Astrocyte (in vitro differentiated cells and primary cell): ENCODE data around the gene ZNF276. TPM values are rescaled to one million over a fixed set of nuclear protein-coding genes. Genes with fewer than 3 reads are reported as not detected.
"Not testable (repeated sequence)": the region's sequence is repeated elsewhere in the genome, so short reads cannot be mapped to it uniquely, and the experiment has no call there.

ENCODE experiments used
- DNase-seq: peaks from one replicate; pipeline ENCODE4 v3.0.0-alpha.2; 2010; ENCODE audit warnings: low read depth
- FAIRE-seq: peaks from 2 replicates; lab custom pipeline; 2011; peaks lifted over from hg19 to GRCh38; lab: Jason Lieb, UNC
- H2AFZ ChIP-seq: 2 replicates; pipeline ENCODE4 v1.6.0; 2012; ENCODE audit warnings: low read depth, low read length, inconsistent platforms
- H3K27ac ChIP-seq: 2 replicates; pipeline ENCODE4 v1.5.1; 2011; ENCODE audit warnings: low read depth, low read length, inconsistent platforms
- H3K27me3 ChIP-seq: 2 replicates; pipeline ENCODE4 v1.6.0; 2011; ENCODE audit warnings: low read length, inconsistent platforms; ENCODE audit not compliant: insufficient read depth
- H3K36me3 ChIP-seq: 2 replicates; pipeline ENCODE4 v1.5.1; 2011; ENCODE audit warnings: low read length, inconsistent platforms; ENCODE audit not compliant: insufficient read depth
- H3K4me1 ChIP-seq: 2 replicates; pipeline ENCODE4 v1.5.1; 2011; ENCODE audit warnings: low read length, inconsistent platforms; ENCODE audit not compliant: insufficient read depth
- H3K4me2 ChIP-seq: 2 replicates; pipeline ENCODE4 v1.6.0; 2012; ENCODE audit warnings: low read length, inconsistent platforms
- H3K4me3 ChIP-seq: 2 replicates; pipeline ENCODE4 v1.5.1; 2011; ENCODE audit warnings: low read depth, mild to moderate bottlenecking, low read length, inconsistent platforms; ENCODE audit not compliant: insufficient read depth
- H3K79me2 ChIP-seq: 2 replicates; pipeline ENCODE4 v1.6.0; 2012; ENCODE audit warnings: mild to moderate bottlenecking, low read length, inconsistent platforms; ENCODE audit not compliant: insufficient read depth
- H3K9ac ChIP-seq: 2 replicates; pipeline ENCODE4 v1.6.0; 2012; ENCODE audit warnings: mild to moderate bottlenecking, low read length, inconsistent platforms
- H3K9me3 ChIP-seq: 2 replicates; pipeline ENCODE4 v1.5.1; 2012; ENCODE audit warnings: low read depth, mild to moderate bottlenecking, low read length, inconsistent platforms; ENCODE audit not compliant: insufficient read depth
- H4K20me1 ChIP-seq: 2 replicates; pipeline ENCODE4 v1.6.0; 2012; ENCODE audit warnings: low read length, inconsistent platforms; ENCODE audit not compliant: insufficient read depth
- H3K27ac Mint-ChIP-seq: one replicate; pipeline ENCODE4 v1.8.0; 2021; ENCODE audit warnings: mild to moderate bottlenecking, mixed read lengths; ENCODE audit not compliant: unreplicated experiment
- H3K27me3 Mint-ChIP-seq: one replicate; pipeline ENCODE4 v1.8.0; 2021; ENCODE audit warnings: low read depth, mixed read lengths; ENCODE audit not compliant: unreplicated experiment
- H3K36me3 Mint-ChIP-seq: one replicate; pipeline ENCODE4 v1.8.0; 2021; ENCODE audit warnings: low read depth, mixed read lengths; ENCODE audit not compliant: unreplicated experiment
- H3K4me1 Mint-ChIP-seq: one replicate; pipeline ENCODE4 v1.8.0; 2021; ENCODE audit warnings: low read depth, mixed read lengths; ENCODE audit not compliant: unreplicated experiment
- H3K4me3 Mint-ChIP-seq: one replicate; pipeline ENCODE4 v1.8.0; 2021; ENCODE audit warnings: mild to moderate bottlenecking, moderate library complexity, mixed read lengths; ENCODE audit not compliant: unreplicated experiment
- H3K9me3 Mint-ChIP-seq: one replicate; pipeline ENCODE4 v1.8.0; 2021; ENCODE audit warnings: mild to moderate bottlenecking, mixed read lengths; ENCODE audit not compliant: unreplicated experiment
- EZH2 ChIP-seq: IDR thresholded peaks from 2 replicates; pipeline ENCODE4 v1.6.1; 2012; ENCODE audit warnings: mild to moderate bottlenecking, low read length, inconsistent platforms; ENCODE audit not compliant: insufficient read depth
- total RNA-seq: library from RNA; stranded (reverse); gene quantifications from 2 replicates; pipeline ENCODE4 v1.2.1, GENCODE V29; 2021
- TF ChIP-seq, protein P1 (sequence below): IDR thresholded peaks from 2 replicates; pipeline ENCODE4 v1.5.1; 2011; ENCODE audit warnings: low read depth, mild to moderate bottlenecking, inconsistent platforms, low read length, moderate library complexity; ENCODE audit not compliant: insufficient read depth

Gene ZNF276
- total RNA-seq, 1 donor from 2014 or later = 21.6 TPM

DNA sequence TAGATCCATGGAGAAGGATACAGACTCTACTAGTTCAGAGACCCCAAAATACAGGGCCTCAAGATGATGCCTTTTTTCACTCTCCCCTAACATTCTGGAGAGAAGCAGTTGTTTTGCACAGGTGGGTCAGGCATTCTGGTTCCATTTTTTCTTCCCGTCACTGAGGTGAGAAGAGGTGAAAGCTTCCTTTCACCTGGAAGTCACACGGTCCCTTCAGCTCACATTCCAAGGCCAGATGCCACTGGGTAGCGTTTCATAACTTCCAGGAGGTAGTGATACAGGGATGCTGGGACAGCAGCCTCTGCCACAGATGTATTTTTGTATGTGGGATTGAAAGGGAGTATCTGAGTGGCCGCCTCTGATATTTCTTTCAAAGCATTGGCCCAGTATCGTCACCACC is 32.9 kb upstream of the ZNF276 start:
- H3K4me3 Mint-ChIP-seq = peak overlapping the region; percentile 64
- no peak overlapping the region for H3K4me3 ChIP-seq
- no peak overlapping the region for H3K9ac ChIP-seq
- peak overlapping the region; percentile 41 for H3K27ac Mint-ChIP-seq
- H2AFZ ChIP-seq = no peak overlapping the region
- TF ChIP-seq, protein P1, sequence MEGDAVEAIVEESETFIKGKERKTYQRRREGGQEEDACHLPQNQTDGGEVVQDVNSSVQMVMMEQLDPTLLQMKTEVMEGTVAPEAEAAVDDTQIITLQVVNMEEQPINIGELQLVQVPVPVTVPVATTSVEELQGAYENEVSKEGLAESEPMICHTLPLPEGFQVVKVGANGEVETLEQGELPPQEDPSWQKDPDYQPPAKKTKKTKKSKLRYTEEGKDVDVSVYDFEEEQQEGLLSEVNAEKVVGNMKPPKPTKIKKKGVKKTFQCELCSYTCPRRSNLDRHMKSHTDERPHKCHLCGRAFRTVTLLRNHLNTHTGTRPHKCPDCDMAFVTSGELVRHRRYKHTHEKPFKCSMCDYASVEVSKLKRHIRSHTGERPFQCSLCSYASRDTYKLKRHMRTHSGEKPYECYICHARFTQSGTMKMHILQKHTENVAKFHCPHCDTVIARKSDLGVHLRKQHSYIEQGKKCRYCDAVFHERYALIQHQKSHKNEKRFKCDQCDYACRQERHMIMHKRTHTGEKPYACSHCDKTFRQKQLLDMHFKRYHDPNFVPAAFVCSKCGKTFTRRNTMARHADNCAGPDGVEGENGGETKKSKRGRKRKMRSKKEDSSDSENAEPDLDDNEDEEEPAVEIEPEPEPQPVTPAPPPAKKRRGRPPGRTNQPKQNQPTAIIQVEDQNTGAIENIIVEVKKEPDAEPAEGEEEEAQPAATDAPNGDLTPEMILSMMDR = no peak
- TF ChIP-seq EZH2 = no peak
- peaks cover 25% of the 10 kb centered on the region for H3K79me2 ChIP-seq
- peaks cover 8% of the 10 kb centered on the region for H3K36me3 ChIP-seq
- no peak overlapping the region for H3K27ac ChIP-seq
- H3K27me3 ChIP-seq = no peaks in the 10 kb centered on the region
- peaks cover 14% of the 10 kb centered on the region for H4K20me1 ChIP-seq
- FAIRE-seq (no peak), DNase-seq (no peak)
- H3K9me3 ChIP-seq = peaks cover 3% of the 10 kb centered on the region
- peaks cover 10% of the 10 kb centered on the region for H3K4me1 ChIP-seq
- no peak overlapping the region for H3K4me2 ChIP-seq
- peaks cover 15% of the 10 kb centered on the region for H3K9me3 Mint-ChIP-seq
- peaks cover 4% of the 10 kb centered on the region for H3K4me1 Mint-ChIP-seq
- H3K27me3 Mint-ChIP-seq = no peaks in the 10 kb centered on the region
- peaks cover 20% of the 10 kb centered on the region for H3K36me3 Mint-ChIP-seq

DNA sequence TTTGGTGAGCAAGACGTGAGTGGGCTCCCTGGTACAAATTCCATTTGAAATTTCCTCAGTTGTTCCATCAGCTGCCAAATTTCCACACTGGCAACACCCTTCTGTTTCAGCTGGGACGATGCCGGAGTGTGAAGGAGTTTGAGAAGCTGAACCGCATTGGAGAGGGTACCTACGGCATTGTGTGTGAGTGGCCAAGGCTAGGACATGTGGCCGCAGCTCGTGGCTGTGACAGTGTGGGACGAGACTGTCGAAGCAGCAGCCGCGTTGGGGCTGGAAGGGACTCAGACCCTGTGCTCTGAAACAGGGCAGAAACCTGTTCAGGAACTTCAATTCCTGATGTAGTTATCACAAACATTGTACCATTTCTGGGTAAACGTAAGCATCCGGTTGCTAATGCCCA is 32.2 kb upstream of the ZNF276 start:
- Mint-ChIP-seq H3K9me3 (peaks cover 12% of the 10 kb centered on the region), H3K4me1 (peaks cover 4% of the 10 kb centered on the region), H3K27me3 (no peaks in the 10 kb centered on the region), H3K36me3 (peaks cover 23% of the 10 kb centered on the region), H3K4me3 (no peak overlapping the region), H3K27ac (no peak overlapping the region)
- H3K27me3 ChIP-seq = no peaks in the 10 kb centered on the region
- no peak for DNase-seq
- H3K4me2 ChIP-seq = no peak overlapping the region
- no peak overlapping the region for H3K27ac ChIP-seq
- no peak overlapping the region for H3K9ac ChIP-seq
- H3K4me3 ChIP-seq = no peak overlapping the region
- TF ChIP-seq EZH2 = no peak
- TF ChIP-seq, protein P1 = no peak
- no peak overlapping the region for H2AFZ ChIP-seq
- peaks cover 17% of the 10 kb centered on the region for H4K20me1 ChIP-seq
- H3K9me3 ChIP-seq = peaks cover 3% of the 10 kb centered on the region
- FAIRE-seq = no peak
- H3K4me1 ChIP-seq = peaks cover 10% of the 10 kb centered on the region
- peaks cover 25% of the 10 kb centered on the region for H3K79me2 ChIP-seq
- peaks cover 12% of the 10 kb centered on the region for H3K36me3 ChIP-seq

GRCh38 chr16:89689621-89690020 is 31.7 kb upstream of the ZNF276 start:
- not testable (repeated sequence) for H3K27me3 Mint-ChIP-seq, H3K4me3 Mint-ChIP-seq, H3K4me1 Mint-ChIP-seq, FAIRE-seq, H3K27ac Mint-ChIP-seq, H3K27ac ChIP-seq, H3K9me3 ChIP-seq, H2AFZ ChIP-seq, H3K9ac ChIP-seq, H3K27me3 ChIP-seq, DNase-seq, H3K9me3 Mint-ChIP-seq, H3K4me2 ChIP-seq, H3K4me3 ChIP-seq
- peaks cover 25% of the 10 kb centered on the region for H3K79me2 ChIP-seq
- H3K4me1 ChIP-seq = peaks cover 10% of the 10 kb centered on the region
- H3K36me3 ChIP-seq = peaks cover 12% of the 10 kb centered on the region
- H3K36me3 Mint-ChIP-seq = peaks cover 20% of the 10 kb centered on the region
- H4K20me1 ChIP-seq = peaks cover 20% of the 10 kb centered on the region
